ENCODE results near the gene DUSP8.

GRCh38 chr11:1604711-1605110 lies 32.6 kb upstream of the DUSP8 start:
- TF ChIP-seq CTCF (conservative IDR thresholded peaks at IDR 0.05) (no peak), ZFX (IDR thresholded peaks at IDR 0.05) (no peak)

Data from C4-2B (cell line).